Brain microvascular endothelial cell (primary cell): ENCODE results near the gene FAM174B.

Experiments
- DNase-seq: peaks from one replicate; pipeline ENCODE4 v3.0.0-alpha.2; 2020
- H3K27ac ChIP-seq: fragments of 250-450 bp; sonication (Bioruptor Pico); 2 replicates; pipeline ENCODE4 v1.5.1; 2020; ENCODE audit warnings: mild to moderate bottlenecking, moderate library complexity
- H3K27me3 ChIP-seq: fragments of 250-450 bp; sonication (Bioruptor Pico); replicated peaks from 2 replicates; pipeline ENCODE4 v1.5.1; 2020; ENCODE audit warnings: mild to moderate bottlenecking
- H3K36me3 ChIP-seq: fragments of 250-450 bp; sonication (Bioruptor Pico); replicated peaks from 2 replicates; pipeline ENCODE4 v1.5.1; 2020; ENCODE audit warnings: mild to moderate bottlenecking
- H3K4me3 ChIP-seq: 2 replicates; pipeline ENCODE4 v1.5.1; 2011; ENCODE audit warnings: low read depth, mild to moderate bottlenecking, control low read depth, low read length, moderate library complexity
- in situ Hi-C: cut with HindIII; loops from 2 replicates; pipeline ENCODE4 v1.10.0; 2017; ENCODE audit warnings: low sequenced_read_pairs, low pct_ligation_motif_present
- TF ChIP-seq, protein P1 (sequence below): IDR thresholded peaks from 2 replicates; pipeline ENCODE4 v1.5.1; 2011; ENCODE audit warnings: low read depth, mild to moderate bottlenecking, moderate library complexity, low read length, control low read depth, inconsistent platforms; ENCODE audit errors: missing control alignments

Gene FAM174B

DNA sequence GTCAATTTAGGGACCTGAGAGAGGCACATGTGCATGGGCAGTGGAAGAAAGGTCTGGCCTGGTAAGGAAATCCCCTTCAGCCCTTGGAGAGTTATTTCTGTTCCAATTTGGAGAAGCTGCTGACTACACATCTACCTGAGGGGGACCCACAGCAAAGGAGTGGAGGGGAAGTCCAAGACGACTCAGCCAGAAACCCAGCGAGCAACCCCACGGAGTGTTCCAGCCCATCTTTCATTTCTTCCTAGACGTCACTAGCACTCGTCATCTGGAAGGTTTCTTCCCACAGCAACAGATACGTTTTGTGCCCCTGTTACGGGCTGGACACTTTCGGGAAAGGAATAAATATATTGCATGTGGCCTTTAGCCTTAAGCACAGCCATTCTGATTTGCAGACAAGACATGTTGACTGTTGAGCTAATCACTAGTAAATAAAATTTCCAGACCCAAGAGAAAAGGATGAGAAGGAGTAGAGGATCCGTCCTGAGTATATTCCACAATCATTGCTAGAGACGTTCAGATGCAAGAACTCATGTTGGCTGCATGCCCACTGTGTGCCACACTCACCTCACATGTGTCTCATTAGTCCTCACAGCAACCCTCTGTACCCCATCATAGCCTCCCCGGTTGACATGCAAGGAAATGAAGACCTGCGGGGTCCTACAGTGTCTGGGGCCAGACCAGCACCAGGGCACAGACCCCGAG lies 7.8 kb upstream of the FAM174B start:
- TF ChIP-seq, protein P1, sequence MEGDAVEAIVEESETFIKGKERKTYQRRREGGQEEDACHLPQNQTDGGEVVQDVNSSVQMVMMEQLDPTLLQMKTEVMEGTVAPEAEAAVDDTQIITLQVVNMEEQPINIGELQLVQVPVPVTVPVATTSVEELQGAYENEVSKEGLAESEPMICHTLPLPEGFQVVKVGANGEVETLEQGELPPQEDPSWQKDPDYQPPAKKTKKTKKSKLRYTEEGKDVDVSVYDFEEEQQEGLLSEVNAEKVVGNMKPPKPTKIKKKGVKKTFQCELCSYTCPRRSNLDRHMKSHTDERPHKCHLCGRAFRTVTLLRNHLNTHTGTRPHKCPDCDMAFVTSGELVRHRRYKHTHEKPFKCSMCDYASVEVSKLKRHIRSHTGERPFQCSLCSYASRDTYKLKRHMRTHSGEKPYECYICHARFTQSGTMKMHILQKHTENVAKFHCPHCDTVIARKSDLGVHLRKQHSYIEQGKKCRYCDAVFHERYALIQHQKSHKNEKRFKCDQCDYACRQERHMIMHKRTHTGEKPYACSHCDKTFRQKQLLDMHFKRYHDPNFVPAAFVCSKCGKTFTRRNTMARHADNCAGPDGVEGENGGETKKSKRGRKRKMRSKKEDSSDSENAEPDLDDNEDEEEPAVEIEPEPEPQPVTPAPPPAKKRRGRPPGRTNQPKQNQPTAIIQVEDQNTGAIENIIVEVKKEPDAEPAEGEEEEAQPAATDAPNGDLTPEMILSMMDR, result no peak
- no peak for DNase-seq
- Histone ChIP-seq H3K27ac (no peak overlapping the region), H3K4me3 (no peak overlapping the region), H3K27me3 (no peaks in the 10 kb centered on the region), H3K36me3 (no peaks in the 10 kb centered on the region)
- in situ Hi-C loops, result no loop called here

DNA sequence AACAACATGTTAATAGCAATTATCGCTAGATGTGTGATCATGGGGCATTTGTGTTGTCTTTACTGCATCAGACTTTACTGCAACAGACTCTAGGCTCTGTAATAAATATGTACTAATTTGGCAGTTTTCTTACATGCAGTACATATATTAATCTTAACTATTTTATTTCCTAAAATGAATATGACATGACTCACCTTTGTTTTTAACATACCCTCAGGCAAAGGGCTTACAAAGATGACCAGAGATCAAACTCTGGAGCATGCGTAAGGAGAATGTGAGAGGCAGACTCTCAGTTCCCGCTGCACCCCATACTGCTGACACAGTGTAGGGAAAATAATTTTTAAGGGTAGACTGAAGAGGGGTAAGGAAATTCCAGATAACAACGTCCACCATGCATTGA lies 7.2 kb upstream of the FAM174B start:
- Histone ChIP-seq H3K36me3 (no peaks in the 10 kb centered on the region), H3K27me3 (no peaks in the 10 kb centered on the region), H3K4me3 (no peak overlapping the region), H3K27ac (no peak overlapping the region)
- TF ChIP-seq, protein P1, result no peak
- in situ Hi-C loops, result no loop called here
- no peak for DNase-seq

DNA sequence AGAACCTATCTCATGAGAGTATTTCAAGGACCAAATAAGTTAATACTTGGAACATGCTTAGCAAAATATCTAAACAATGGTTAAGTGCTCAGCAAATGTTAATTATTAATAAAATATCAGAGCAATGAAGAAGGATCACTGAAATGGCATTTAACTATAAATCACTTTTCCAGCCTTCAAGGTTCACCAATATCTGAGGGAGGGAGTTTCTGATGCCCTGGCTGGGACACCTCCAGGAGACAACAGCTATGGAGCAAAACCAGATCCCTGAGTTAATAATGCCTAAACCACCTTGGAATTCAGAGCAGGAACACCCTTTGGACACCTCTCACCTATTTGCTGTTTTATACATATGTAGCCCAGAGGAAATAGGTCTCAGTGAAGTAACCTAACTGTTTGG lies 6.4 kb upstream of the FAM174B start:
- no peaks in the 10 kb centered on the region for H3K27me3 ChIP-seq

DNA sequence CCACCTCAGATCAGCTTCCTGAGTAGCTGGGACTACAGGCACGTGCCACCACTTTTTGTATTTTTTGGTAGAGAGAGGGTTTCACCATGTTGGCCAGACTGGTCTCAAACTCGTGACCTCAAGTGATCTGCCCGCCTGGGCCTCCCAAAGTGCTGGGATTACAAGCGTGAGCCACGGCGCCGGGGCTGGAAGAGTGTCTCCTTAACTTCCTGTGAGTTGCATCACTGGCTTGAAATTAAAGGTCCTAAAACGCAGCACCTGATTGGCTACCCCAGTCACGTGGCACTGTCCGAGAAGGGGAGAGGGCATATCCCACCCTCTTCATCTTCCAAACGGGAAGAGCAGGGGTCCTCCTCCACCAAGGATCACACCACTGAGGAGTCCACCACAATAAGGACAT lies 5.5 kb upstream of the FAM174B start:
- DNase-seq, result no peak

More for the DNA sequence above, 6.4 kb upstream of the FAM174B start:
- H3K4me3 ChIP-seq, result no peak overlapping the region
- in situ Hi-C loops, result no loop called here
- H3K36me3 ChIP-seq, result no peaks in the 10 kb centered on the region
- TF ChIP-seq, protein P1, result no peak
- no peak for DNase-seq
- no peak overlapping the region for H3K27ac ChIP-seq

DNA sequence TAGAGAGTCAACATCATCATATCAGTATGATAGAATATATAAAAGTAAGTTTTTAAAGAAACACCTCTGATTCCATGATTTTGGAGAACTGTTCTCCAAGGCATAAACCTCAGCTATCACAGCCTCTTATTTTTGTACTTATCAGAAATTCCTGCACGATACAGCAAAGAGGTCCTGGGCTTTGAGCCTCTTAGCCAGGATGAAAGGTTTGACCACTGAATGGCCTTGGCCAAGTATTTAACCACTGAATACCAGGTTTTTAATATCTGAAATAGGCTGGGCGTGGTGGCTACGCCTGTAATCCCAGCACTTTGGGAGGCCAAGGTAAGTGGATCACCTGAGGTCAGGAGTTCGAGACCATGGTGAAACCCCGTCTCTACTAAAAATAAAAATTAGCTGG lies 1.9 kb upstream of the FAM174B start:
- TF ChIP-seq, protein P1, result no peak
- Histone ChIP-seq H3K4me3 (no peak overlapping the region), H3K36me3 (no peaks in the 10 kb centered on the region), H3K27ac (no peak overlapping the region), H3K27me3 (peaks cover 9% of the 10 kb centered on the region)
- no peak for DNase-seq
- in situ Hi-C loops, result no loop called here

More for the DNA sequence above, 5.5 kb upstream of the FAM174B start:
- in situ Hi-C loops, result no loop called here
- TF ChIP-seq, protein P1, result no peak
- Histone ChIP-seq H3K27ac (no peak overlapping the region), H3K4me3 (no peak overlapping the region), H3K27me3 (peaks cover 2% of the 10 kb centered on the region), H3K36me3 (no peaks in the 10 kb centered on the region)

DNA sequence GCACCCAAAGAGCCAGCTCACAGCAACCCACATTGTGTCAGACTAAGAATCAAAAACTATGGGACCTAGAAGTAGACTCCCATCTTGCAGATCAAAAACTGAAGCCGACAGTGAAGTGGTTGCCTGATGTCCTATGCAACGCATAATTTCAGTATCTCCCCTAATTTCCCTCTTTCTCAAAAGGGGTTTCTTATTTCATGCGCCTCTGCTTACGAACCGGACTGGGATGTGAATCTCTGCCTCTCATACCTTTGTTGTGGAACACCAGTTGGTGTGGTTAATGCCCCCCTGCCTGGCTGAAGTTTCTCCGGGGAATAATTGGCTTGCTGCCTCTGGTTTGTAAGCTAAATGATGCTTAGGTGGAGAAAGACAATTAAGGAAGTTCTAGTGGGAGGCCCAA lies 514 bp upstream of the FAM174B start:
- TF ChIP-seq, protein P1, result no peak
- in situ Hi-C loops, result no loop called here
- no peak overlapping the region for H3K4me3 ChIP-seq
- peaks cover 9% of the 10 kb centered on the region for H3K27me3 ChIP-seq
- DNase-seq, result no peak
- no peak overlapping the region for H3K27ac ChIP-seq
- no peaks in the 10 kb centered on the region for H3K36me3 ChIP-seq
